HepG2 (cell line): ENCODE data around the gene SUPT20HL1.

Experiments
- MBNL3 ChIP-seq: fragments of 250-450 bp; sonication (Bioruptor Pico); conservative IDR thresholded peaks from 2 replicates; pipeline ENCODE4 v1.8.0; 2022; ENCODE audit warnings: mild to moderate bottlenecking, inconsistent platforms
- NFYB ChIP-seq: sonication (generic); formaldehyde crosslinking; IDR thresholded peaks from 2 replicates; pipeline ENCODE4 v1.4.0; 2020; ENCODE audit warnings: missing genetic modification reagents
- NR2C2 ChIP-seq: sonication (generic); formaldehyde crosslinking; IDR thresholded peaks from 2 replicates; pipeline ENCODE4 v1.4.0; 2020; ENCODE audit warnings: missing genetic modification reagents, mild to moderate bottlenecking, moderate library complexity, borderline replicate concordance
- THYN1 ChIP-seq: sonication (generic); formaldehyde crosslinking; IDR thresholded peaks from 2 replicates; pipeline ENCODE4 v1.8.1; 2023; ENCODE audit warnings: low read depth, mild to moderate bottlenecking, moderate library complexity, missing genetic modification reagents, borderline replicate concordance
- ZNF207 ChIP-seq: fragments of 450-650 bp; IDR thresholded peaks from 2 replicates; pipeline ENCODE4 v1.6.1; 2016; ENCODE audit warnings: antibody characterized with exemption, borderline replicate concordance
- TF ChIP-seq, protein P1 (sequence below), 2 experiments: sonication (generic) in 1 of 2; formaldehyde crosslinking in 1 of 2; IDR thresholded peaks; 2 replicates each; pipeline versions ENCODE4 v1.5.1 to v1.6.1; 2011 to 2020; ENCODE audit warnings: borderline replicate concordance in 1 of 2, low read depth in 1 of 2, low read length in 1 of 2, mild to moderate bottlenecking in 1 of 2, missing genetic modification reagents in 1 of 2, moderate library complexity in 1 of 2

DNA sequence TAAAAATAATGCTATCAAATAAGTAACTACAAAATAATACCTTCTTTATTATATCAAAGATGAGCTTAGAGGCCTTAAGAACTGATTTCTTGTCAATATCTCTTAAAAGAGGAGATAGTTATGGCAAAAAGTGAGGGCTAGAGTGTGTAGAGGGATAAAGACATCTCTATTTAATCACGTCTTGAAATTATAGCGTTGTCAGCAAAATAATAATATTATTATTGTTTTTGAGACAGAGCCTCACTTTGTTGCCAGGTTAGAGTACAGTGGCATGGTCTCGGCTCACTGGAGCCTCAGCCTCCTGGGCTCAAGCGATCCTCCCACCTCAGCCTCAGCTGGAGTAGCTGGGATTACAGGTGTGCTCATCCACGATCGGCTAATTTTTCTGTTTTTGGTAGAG is 18.3 kb downstream of the SUPT20HL1 start:
- TF ChIP-seq NFYB (CRISPR knock-in tag) (no peak), THYN1 (CRISPR knock-in tag) (no peak), NR2C2 (no peak), ZNF207 (no peak), MBNL3 (no peak)
- TF ChIP-seq, protein P1, sequence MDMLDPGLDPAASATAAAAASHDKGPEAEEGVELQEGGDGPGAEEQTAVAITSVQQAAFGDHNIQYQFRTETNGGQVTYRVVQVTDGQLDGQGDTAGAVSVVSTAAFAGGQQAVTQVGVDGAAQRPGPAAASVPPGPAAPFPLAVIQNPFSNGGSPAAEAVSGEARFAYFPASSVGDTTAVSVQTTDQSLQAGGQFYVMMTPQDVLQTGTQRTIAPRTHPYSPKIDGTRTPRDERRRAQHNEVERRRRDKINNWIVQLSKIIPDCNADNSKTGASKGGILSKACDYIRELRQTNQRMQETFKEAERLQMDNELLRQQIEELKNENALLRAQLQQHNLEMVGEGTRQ (IDR thresholded peaks at IDR 0.05; ENCODE audit: low read depth, low read length): no peak
- TF ChIP-seq, protein P1 (CRISPR knock-in tag; IDR thresholded peaks at IDR 0.05; ENCODE audit: borderline replicate concordance): no peak
